BE2C (cell line): ENCODE results near the gene OTUD7B.
"Not testable (repeated sequence)": the region's sequence is repeated elsewhere in the genome, so short reads cannot be mapped to it uniquely, and the experiment has no call there.

Source experiments
- DNase-seq: peaks from one replicate; pipeline ENCODE4 v3.0.0-alpha.2; 2020
- H3K27me3 ChIP-seq: fragments of 250-450 bp; sonication (Bioruptor Pico); 2 replicates; pipeline ENCODE4 v1.5.1; 2020; ENCODE audit warnings: mild to moderate bottlenecking
- H3K36me3 ChIP-seq: fragments of 250-450 bp; sonication (Bioruptor Pico); 2 replicates; pipeline ENCODE4 v1.5.1; 2020; ENCODE audit warnings: mild to moderate bottlenecking
- H3K4me1 ChIP-seq: fragments of 250-450 bp; sonication (Bioruptor Pico); 2 replicates; pipeline ENCODE4 v1.5.1; 2020
- H3K4me3 ChIP-seq: 2 replicates; pipeline ENCODE4 v1.5.1; 2011; ENCODE audit warnings: low read depth, low read length
- H3K9me3 ChIP-seq: fragments of 250-450 bp; sonication (Bioruptor Pico); 2 replicates; pipeline ENCODE4 v1.5.1; 2020
- TF ChIP-seq, protein P1 (sequence below): IDR thresholded peaks from 2 replicates; pipeline ENCODE4 v1.5.1; 2012; ENCODE audit warnings: mild to moderate bottlenecking, low read depth, low read length

OTUD7B gene

DNA sequence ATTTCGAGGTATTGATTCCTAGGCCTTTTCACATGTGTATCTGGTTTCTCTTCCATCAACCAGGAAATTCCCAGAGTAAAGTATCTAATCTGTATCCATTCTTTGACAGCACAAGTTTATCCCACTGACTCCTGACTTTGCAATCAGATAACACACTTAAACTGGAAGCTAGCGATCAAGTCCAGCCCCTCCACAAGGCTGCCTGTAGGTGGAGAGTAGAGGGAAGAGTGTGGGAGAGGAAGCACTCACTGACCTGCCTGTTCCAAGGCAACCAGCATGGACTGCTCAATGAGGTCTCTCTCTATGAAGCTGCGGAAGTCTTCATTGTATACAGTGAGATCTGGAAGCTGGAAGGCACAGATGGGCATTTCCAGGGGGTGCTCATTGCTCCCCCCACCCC lies 43.5 kb downstream of the OTUD7B start:
- Histone ChIP-seq H3K9me3 (no peaks in the 10 kb centered on the region), H3K4me1 (no peaks in the 10 kb centered on the region), H3K27me3 (no peaks in the 10 kb centered on the region), H3K4me3 (no peak overlapping the region), H3K36me3 (peaks cover 65% of the 10 kb centered on the region)
- TF ChIP-seq, protein P1, sequence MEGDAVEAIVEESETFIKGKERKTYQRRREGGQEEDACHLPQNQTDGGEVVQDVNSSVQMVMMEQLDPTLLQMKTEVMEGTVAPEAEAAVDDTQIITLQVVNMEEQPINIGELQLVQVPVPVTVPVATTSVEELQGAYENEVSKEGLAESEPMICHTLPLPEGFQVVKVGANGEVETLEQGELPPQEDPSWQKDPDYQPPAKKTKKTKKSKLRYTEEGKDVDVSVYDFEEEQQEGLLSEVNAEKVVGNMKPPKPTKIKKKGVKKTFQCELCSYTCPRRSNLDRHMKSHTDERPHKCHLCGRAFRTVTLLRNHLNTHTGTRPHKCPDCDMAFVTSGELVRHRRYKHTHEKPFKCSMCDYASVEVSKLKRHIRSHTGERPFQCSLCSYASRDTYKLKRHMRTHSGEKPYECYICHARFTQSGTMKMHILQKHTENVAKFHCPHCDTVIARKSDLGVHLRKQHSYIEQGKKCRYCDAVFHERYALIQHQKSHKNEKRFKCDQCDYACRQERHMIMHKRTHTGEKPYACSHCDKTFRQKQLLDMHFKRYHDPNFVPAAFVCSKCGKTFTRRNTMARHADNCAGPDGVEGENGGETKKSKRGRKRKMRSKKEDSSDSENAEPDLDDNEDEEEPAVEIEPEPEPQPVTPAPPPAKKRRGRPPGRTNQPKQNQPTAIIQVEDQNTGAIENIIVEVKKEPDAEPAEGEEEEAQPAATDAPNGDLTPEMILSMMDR: 0 out of 2 replicates have a peak, but pooled peaks have one; percentile 8
- DNase-seq: no peak

DNA sequence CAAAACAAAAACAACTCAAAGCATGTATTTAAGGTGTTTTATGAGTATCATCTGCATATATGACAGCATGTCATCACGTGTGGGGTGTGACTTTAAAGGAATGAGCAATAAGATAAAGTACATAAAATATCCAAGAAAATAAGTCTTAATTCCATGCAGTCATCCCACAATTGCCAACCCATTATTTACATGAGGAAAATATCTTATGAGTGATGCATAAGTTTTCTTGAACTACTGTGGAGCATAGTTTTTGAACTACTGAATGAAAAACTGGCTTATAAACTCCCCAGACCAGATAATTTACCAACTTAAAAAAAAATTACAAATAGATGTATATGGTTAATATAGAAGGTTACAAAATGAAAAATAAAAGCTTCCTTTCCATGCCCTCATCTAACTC lies 44.1 kb downstream of the OTUD7B start:
- TF ChIP-seq, protein P1: no peak
- DNase-seq: no peak
- Histone ChIP-seq H3K36me3 (peaks cover 62% of the 10 kb centered on the region), H3K27me3 (no peaks in the 10 kb centered on the region), H3K4me3 (no peak overlapping the region), H3K9me3 (no peaks in the 10 kb centered on the region), H3K4me1 (no peaks in the 10 kb centered on the region)

DNA sequence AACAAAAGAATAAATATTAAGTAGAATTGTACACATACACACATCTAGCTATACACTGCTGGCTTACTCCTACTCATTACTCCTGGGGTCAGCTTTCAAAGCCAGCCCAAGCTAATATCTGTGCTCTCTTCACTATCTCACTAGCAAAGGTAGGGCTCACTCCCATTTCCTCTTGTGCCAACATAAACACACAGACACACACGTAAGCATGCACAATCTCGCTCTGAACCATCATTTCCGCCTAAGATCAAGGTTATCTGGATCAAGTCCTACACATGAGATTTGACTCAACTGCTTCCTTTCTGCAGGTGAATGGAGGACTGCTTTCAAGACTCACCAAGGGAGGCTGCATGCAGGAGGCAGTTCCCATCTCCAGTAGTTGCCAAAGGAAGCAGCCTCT lies 45.1 kb downstream of the OTUD7B start:
- no peaks in the 10 kb centered on the region for H3K27me3 ChIP-seq
- H3K4me1 ChIP-seq: no peaks in the 10 kb centered on the region
- H3K36me3 ChIP-seq: peaks cover 60% of the 10 kb centered on the region
- TF ChIP-seq, protein P1: no peak
- no peak overlapping the region for H3K4me3 ChIP-seq
- DNase-seq: no peak
- H3K9me3 ChIP-seq: no peaks in the 10 kb centered on the region

DNA sequence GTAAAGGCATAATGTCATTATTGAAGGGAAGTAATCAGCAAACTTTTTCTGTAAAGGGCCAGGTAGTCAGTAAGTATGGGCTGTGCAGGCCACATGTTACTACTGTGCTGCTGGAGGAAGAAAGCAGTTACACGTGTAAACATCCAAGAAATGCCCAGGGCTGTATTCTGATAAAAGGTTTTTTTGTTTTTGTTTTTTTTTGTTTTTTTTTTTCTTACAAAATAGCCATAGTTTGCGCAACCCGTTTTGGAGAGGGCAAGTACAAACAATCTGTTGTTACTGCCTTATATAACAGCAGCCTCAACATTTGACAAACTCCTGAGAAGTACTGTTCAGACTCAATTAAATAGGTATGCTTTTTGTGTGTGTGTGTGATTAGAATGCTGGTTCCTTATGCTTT lies 47.2 kb downstream of the OTUD7B start:
- TF ChIP-seq, protein P1: no peak
- Histone ChIP-seq H3K4me1 (no peaks in the 10 kb centered on the region), H3K4me3 (no peak overlapping the region), H3K36me3 (peaks cover 67% of the 10 kb centered on the region), H3K27me3 (no peaks in the 10 kb centered on the region), H3K9me3 (peaks cover 2% of the 10 kb centered on the region; the same call in 1 of the 2 replicates)
- no peak for DNase-seq

DNA sequence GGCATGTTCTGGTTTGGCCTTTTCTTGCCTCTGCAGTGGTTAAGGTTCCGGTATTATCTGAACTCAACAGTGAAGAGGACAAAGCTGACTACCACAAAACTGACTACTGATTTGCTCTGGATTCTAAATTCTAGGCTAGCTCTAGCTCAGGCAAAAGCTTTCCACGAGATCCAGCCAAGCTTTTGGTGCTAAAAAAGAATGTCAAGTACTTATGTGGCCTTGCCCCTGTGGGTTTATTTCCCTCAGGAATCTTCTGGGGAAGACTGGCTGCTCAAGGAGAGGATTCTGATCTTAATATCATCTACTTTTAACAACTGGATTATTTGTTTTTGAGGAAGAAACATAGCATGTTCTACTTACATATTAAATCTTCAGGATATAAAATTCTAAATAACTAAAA lies 47.8 kb downstream of the OTUD7B start:
- TF ChIP-seq, protein P1: no peak
- Histone ChIP-seq H3K4me1 (no peaks in the 10 kb centered on the region), H3K9me3 (peaks cover 5% of the 10 kb centered on the region), H3K4me3 (no peak overlapping the region), H3K36me3 (peaks cover 71% of the 10 kb centered on the region), H3K27me3 (no peaks in the 10 kb centered on the region)
- DNase-seq: no peak

DNA sequence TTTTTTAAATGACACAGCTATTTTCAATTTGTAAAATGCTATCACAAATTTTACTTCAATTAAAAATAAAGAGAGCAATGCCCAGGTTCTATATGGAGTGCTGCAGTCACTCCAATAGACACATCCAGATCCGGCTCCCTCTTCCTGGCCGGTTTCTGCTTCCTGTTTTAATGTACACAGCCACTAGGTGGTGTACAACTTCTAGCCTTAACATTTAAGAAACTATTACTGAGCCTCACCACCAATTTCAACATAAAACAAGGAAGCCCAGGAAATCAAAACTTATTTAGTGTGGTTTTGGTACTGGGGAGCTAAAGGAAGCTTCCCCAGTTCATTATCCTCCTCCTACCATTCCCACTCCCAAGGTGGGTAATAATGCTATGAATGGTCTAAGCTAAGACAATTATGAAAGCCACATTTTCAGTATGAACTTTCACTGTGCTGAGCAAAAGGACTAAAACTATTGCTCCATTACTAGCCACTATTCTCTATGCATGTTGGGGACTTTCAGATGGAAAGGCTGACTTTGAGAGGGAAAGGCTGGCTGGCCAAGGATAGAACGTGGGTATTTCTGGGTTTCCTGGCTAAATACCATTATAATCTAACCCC lies 48.4 kb downstream of the OTUD7B start:
- Histone ChIP-seq H3K4me1 (no peaks in the 10 kb centered on the region), H3K36me3 (peaks cover 69% of the 10 kb centered on the region), H3K4me3 (no peak overlapping the region), H3K27me3 (no peaks in the 10 kb centered on the region), H3K9me3 (peaks cover 7% of the 10 kb centered on the region)
- TF ChIP-seq, protein P1: peak; percentile 71
- peak; percentile 50 for DNase-seq

DNA sequence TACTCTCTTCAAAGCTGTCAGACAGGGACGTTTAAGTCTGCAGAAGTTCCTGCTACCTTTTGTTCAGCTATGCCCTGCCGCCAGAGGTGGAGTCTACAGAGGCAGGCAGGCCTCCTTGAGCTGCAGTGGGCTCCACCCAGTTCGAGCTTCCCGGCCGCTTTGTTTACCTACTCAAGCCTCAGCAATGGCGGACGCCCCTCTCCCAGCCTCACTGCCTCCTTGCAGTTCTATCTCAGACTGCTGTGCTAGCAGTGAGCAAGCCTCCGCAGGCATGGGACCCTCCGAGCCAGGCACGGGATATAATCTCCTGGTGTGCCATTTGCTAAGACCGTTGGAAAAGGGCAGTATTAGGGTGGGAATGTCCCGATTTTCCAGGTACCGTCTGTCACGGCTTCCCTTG lies 53.0 kb downstream of the OTUD7B start:
- H3K4me1 ChIP-seq, H3K4me3 ChIP-seq, DNase-seq, H3K27me3 ChIP-seq, H3K9me3 ChIP-seq: not testable (repeated sequence)
- peaks cover 38% of the 10 kb centered on the region for H3K36me3 ChIP-seq
